ENCODE results near the gene MYLK2. TPM values are rescaled to one million over a fixed set of nuclear protein-coding genes. Genes with fewer than 3 reads are reported as not detected.

The MYLK2 gene
- total RNA-seq, 4 donors from 2014 or later: 0.21 to 0.69 TPM; not detected in 2

DNA sequence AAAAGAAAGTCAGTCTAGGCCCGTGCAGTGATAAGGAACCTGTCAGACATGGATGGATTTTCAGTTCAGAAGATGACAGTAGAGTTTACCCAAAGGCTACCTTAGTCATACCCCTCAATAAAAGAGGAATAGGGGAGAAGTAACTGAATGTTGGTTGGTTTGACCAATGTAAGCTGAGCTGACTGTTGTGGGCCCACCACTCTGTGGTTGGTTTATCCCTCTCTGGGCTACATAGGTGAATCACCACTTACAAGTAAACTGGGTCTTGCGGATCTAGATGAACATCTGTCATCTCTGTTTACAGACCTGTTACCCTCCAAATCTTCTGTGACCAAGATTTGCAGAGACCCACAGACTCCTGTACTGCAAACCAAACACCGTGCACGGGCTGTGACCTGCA is 37.2 kb upstream of the MYLK2 start:
- no peak for DNase-seq
- intact Hi-C loops (cut with DNase I; ENCODE audit: low total_unique reads): no loop called here
- Histone ChIP-seq H3K36me3 (no peaks in the 10 kb centered on the region), H3K27me3 (no peaks in the 10 kb centered on the region), H3K4me3 (no peak overlapping the region), H3K4me1 (no peaks in the 10 kb centered on the region), H3K9me3 (no peaks in the 10 kb centered on the region), H3K27ac (no peak overlapping the region)
- TF ChIP-seq, protein P1, sequence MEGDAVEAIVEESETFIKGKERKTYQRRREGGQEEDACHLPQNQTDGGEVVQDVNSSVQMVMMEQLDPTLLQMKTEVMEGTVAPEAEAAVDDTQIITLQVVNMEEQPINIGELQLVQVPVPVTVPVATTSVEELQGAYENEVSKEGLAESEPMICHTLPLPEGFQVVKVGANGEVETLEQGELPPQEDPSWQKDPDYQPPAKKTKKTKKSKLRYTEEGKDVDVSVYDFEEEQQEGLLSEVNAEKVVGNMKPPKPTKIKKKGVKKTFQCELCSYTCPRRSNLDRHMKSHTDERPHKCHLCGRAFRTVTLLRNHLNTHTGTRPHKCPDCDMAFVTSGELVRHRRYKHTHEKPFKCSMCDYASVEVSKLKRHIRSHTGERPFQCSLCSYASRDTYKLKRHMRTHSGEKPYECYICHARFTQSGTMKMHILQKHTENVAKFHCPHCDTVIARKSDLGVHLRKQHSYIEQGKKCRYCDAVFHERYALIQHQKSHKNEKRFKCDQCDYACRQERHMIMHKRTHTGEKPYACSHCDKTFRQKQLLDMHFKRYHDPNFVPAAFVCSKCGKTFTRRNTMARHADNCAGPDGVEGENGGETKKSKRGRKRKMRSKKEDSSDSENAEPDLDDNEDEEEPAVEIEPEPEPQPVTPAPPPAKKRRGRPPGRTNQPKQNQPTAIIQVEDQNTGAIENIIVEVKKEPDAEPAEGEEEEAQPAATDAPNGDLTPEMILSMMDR (IDR thresholded peaks at IDR 0.05): no peak
- no peak for TF ChIP-seq POLR2A (IDR thresholded peaks at IDR 0.05)

DNA sequence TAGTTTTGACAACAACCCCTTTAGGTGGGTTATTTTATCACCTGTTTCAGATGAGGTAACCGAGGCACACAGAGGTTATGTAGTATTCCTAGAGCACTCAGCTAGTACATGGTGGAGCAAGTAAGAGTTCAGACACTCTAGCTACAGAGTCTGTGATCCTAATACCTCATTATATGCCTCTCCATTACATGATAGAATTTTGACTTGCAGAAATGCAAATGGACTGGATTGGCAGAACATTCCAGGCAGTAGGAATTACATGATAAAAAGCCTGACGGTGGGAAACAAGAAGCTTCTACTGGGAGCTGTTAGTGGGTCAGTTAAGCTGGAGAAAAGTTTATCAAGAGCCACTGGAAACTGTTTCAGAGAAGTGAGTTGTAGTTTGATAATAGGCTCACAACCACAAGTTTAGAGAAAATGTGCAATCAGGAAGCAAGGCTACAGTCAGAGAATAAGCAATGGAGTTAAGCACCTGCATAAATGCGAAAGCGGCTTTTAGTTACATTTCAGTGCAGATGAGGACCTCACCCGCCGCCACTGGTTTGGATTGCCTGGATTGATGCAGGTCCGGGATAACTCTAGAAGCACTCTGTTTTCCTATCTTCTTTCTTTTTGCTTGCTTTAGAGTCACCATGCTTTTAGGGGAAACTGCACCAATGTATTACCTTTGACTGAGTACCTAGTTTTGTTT is 34.7 kb upstream of the MYLK2 start:
- H3K9me3 ChIP-seq: no peaks in the 10 kb centered on the region
- intact Hi-C loops (cut with DNase I; ENCODE audit: low total_unique reads): no loop called here
- no peaks in the 10 kb centered on the region for H3K36me3 ChIP-seq
- no peak for DNase-seq
- no peaks in the 10 kb centered on the region for H3K4me1 ChIP-seq
- no peak for TF ChIP-seq POLR2A (IDR thresholded peaks at IDR 0.05)
- H3K4me3 ChIP-seq: no peak overlapping the region
- H3K27ac ChIP-seq: no peak overlapping the region
- no peaks in the 10 kb centered on the region for H3K27me3 ChIP-seq

DNA sequence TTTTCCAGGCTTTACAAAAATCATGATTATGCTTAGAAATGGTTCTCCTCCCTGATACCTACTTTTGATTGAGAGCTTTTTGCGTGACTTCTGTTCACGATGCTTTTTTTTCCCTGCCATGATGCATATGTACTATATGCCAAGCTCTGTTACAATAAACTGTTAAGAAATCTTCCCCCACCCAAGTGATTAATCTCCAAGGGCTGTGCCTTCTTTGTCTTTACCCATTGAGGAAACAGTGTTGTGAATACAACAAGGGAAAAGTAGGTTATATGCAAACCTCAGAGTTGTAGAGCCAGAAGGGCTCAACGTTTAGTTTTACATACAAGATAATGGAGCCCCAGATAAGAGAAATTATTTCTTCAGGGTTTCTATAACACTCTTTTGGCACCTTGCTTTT is 34.1 kb upstream of the MYLK2 start:
- H3K4me3 ChIP-seq: no peak overlapping the region
- no peak for DNase-seq
- H3K27me3 ChIP-seq: no peaks in the 10 kb centered on the region
- TF ChIP-seq, protein P1 (IDR thresholded peaks at IDR 0.05): no peak
- no peak for TF ChIP-seq POLR2A (IDR thresholded peaks at IDR 0.05)
- no peak overlapping the region for H3K27ac ChIP-seq
- intact Hi-C loops (cut with DNase I; ENCODE audit: low total_unique reads): no loop called here
- no peaks in the 10 kb centered on the region for H3K4me1 ChIP-seq
- H3K36me3 ChIP-seq: no peaks in the 10 kb centered on the region
- H3K9me3 ChIP-seq: no peaks in the 10 kb centered on the region

DNA sequence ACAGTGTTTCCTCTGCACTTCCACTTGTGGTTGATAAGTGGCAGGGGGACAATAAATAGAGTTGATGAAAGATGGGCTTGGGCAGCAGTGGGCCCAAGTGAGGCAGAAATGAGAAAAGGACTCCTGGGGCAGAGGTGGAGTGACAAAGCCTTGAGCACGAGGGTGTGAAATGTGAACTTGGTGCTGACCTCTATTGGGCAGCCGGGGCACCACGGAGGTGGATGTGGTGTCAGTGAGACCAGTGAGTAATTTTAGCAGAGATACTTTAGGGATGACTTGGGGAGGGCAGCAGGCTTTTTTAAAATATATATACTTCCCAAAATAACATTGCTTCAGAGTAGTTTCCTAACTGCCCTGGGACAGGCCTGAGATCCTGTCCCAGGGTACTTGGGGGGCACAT is 30.6 kb upstream of the MYLK2 start:
- intact Hi-C loops (cut with DNase I; ENCODE audit: low total_unique reads): no loop called here
- Histone ChIP-seq H3K36me3 (no peaks in the 10 kb centered on the region), H3K27ac (no peak overlapping the region), H3K4me3 (no peak overlapping the region), H3K9me3 (no peaks in the 10 kb centered on the region), H3K27me3 (no peaks in the 10 kb centered on the region), H3K4me1 (no peaks in the 10 kb centered on the region)
- TF ChIP-seq, protein P1 (IDR thresholded peaks at IDR 0.05): no peak
- no peak for TF ChIP-seq POLR2A (IDR thresholded peaks at IDR 0.05)
- no peak for DNase-seq

DNA sequence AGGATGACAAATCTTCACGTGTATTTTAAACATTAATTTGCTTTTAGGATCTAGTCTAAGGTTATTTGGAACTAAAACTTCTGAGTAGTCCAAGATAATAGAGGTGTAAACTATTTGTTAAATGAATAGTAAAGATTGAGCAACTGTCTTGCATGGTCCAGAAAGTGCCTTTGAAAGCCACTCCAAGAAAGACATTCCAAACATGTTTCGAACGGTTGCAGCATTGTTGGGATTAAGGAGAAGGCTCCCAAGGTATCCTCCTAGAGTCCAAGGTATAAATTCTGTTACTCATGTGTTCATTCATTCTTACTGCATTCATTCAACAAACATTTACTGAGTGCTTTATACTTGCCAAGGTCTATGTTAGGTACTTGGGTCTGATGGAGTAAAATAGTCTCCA is 28.8 kb upstream of the MYLK2 start:
- Histone ChIP-seq H3K27ac (no peak overlapping the region), H3K36me3 (no peaks in the 10 kb centered on the region), H3K4me3 (no peak overlapping the region), H3K9me3 (no peaks in the 10 kb centered on the region), H3K27me3 (no peaks in the 10 kb centered on the region), H3K4me1 (no peaks in the 10 kb centered on the region)
- no peak for DNase-seq
- intact Hi-C loops (cut with DNase I; ENCODE audit: low total_unique reads): no loop called here
- no peak for TF ChIP-seq POLR2A (IDR thresholded peaks at IDR 0.05)
- TF ChIP-seq, protein P1 (IDR thresholded peaks at IDR 0.05): no peak

DNA sequence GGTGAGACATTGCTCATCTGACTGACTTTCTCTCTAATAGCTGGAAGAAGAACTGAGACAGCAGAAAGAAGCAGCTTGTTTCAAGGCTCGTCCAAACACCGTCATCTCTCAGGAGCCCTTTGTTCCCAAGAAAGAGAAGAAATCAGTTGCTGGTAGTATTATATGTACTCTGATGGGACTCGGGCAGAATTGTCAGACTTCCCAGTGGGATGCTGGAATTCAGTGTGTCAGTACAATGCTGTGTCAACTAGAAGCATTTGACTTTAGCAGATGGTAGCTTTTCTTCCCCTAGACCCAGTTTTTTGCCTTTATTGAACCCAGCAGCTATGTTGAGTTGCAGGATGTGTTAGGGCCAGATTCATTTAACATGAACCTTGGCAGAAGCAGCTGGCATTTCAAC is 21.8 kb upstream of the MYLK2 start:
- no peak for DNase-seq
- Histone ChIP-seq H3K4me1 (no peaks in the 10 kb centered on the region), H3K4me3 (no peak overlapping the region), H3K9me3 (no peaks in the 10 kb centered on the region), H3K27me3 (no peaks in the 10 kb centered on the region), H3K27ac (no peak overlapping the region), H3K36me3 (no peaks in the 10 kb centered on the region)
- TF ChIP-seq, protein P1 (IDR thresholded peaks at IDR 0.05): no peak
- intact Hi-C loops (cut with DNase I; ENCODE audit: low total_unique reads): no loop called here

All from uterus (tissue), 4 donors.